Adrenal gland (tissue), 19 donors: ENCODE measurements around the gene MAP2K1. TPM values are rescaled to one million over a fixed set of nuclear protein-coding genes. Genes with fewer than 3 reads are reported as not detected.
"Not testable (repeated sequence)": the region's sequence is repeated elsewhere in the genome, so short reads cannot be mapped to it uniquely, and the experiment has no call there.

Source experiments
- DNase-seq, 7 donors: peaks; one replicate each; pipeline ENCODE4 v3.0.0-alpha.2; 2019 to 2020
- H3K27ac ChIP-seq, 5 donors: fragments of 200-600 bp; sonication (generic) in 4 of 5; 1 replicate in 3 of 5; 2 replicates in 2 of 5; pipeline versions ENCODE4 v1.5.1 to v1.8.0; 2016 to 2020; ENCODE audit warnings: mild to moderate bottlenecking in 1 of 5
- H3K27me3 ChIP-seq: fragments of 200-600 bp; 2 replicates; pipeline ENCODE4 v1.8.0; 2021
- H3K36me3 ChIP-seq, 2 donors: fragments of 200-600 bp; replicated peaks in 1 of 2; 1 replicate in 1 of 2; 2 replicates in 1 of 2; pipeline versions ENCODE4 v1.5.1 to v1.8.0; 2018 to 2022
- H3K4me1 ChIP-seq, 2 donors: fragments of 200-600 bp; replicated peaks in 1 of 2; 1 replicate in 1 of 2; 2 replicates in 1 of 2; pipeline versions ENCODE4 v1.5.1 to v1.8.0; 2018 to 2021
- H3K4me3 ChIP-seq, 4 donors: fragments of 200-600 bp; sonication (generic) in 3 of 4; one replicate each; pipeline ENCODE4 v1.5.1; 2016 to 2018
- H3K9me3 ChIP-seq, 3 donors: fragments of 200-600 bp; sonication (generic) in 1 of 3; replicated peaks in 1 of 3; 1 replicate in 2 of 3; 2 replicates in 1 of 3; pipeline versions ENCODE4 v1.5.1 to v1.8.0; 2016 to 2021
- CTCF ChIP-seq, 6 experiments: fragments of 450-650 bp in 4 of 6; fragments of 200-600 bp in 2 of 6; sonication (generic) in 1 of 6; IDR thresholded peaks; 1 replicate in 5 of 6; 2 replicates in 1 of 6; pipeline versions ENCODE4 v1.5.1 to v1.8.0; 2016 to 2021; ENCODE audit warnings: antibody characterized with exemption in 6 of 6, mild to moderate bottlenecking in 2 of 6, moderate library complexity in 1 of 6
- POLR2A ChIP-seq, 2 donors: fragments of 450-650 bp; IDR thresholded peaks; one replicate each; pipeline ENCODE4 v1.6.1; 2017; ENCODE audit warnings: antibody characterized with exemption in 2 of 2, mild to moderate bottlenecking in 2 of 2, moderate library complexity in 1 of 2
- WGBS, 4 donors: extraction: QIAGEN DNeasy Blood & Tissue Kit in 2 of 4; methylation state at CpG; one replicate each; pipeline versions ENCODE4 v1.1.5 to v1.1.7; 2013 to 2017; 5-methylcytosine and 5-hydroxymethylcytosine counted together
- intact Hi-C, 2 donors: fragments of 100-400 bp; cut with DNase I; formaldehyde crosslinking; loops; one replicate each; pipeline versions ENCODE4 v1.14.1 to v1.15.0; 2022 to 2023
- long read RNA-seq, 10 donors: library from polyadenylated mRNA in 3 of 10; unstranded in 2 of 10; stranded (forward) in 1 of 10; transcript quantifications; one replicate each; pipeline ENCODE4 v2.0.0 and lab custom pipeline, GENCODE V29; 2021 to 2026
- polyA plus RNA-seq, 3 donors: library from polyadenylated mRNA; stranded (reverse); fragments of 200-250 nt in 2 of 3; fragments of 350-450 nt in 1 of 3; fragmentation: Illumina TruSeq in 1 of 3; extraction: RNeasy Lipid Tissue Mini Kit (QIAGEN cat#74804) in 1 of 3; gene quantifications; one replicate each; pipeline ENCODE4 v1.2.3, GENCODE V29; 2013 to 2014
- total RNA-seq, 9 donors: library from RNA; depleted of rRNA in 4 of 9; stranded (reverse); fragments of >200 nt in 4 of 9; fragments of 120-200 nt in 1 of 9; fragmentation: NEBNext Ultra II Directional in 1 of 9; extraction: Animal tissue kit (Norgen Biotek cat#: 25700) in 1 of 9; gene quantifications; one replicate each; pipeline versions ENCODE4 v1.1.0 to v1.2.4, GENCODE V29; 2013 to 2023
- donor health status: healthy with polysubstance abuse.
- donor health status: Bipolar disorder and iron deficiency.
- donor health status: DM: yes; HTN: yes; CAD: no.
- donor health status: DM: no; HTN: no; CAD: no.
- donor health status: DM: no; HTN: no; CAD: no.
- donor health status: DM: yes; HTN: yes; CAD: no.

The MAP2K1 gene
- total RNA-seq, result 10 to 100 TPM; 39.5 to 60.0 (median 46.1) TPM
- 10 to 100 TPM; 14.0 to 49.3 (median 14.3) TPM for polyA plus RNA-seq
- long read RNA-seq, donor 1, transcript MAP2K1-201 (11 exons, 3,410 nt), result major isoform, 18 of 109 reads
- long read RNA-seq, donor 1, partial matches to known transcripts, result 68 of 109 reads
- long read RNA-seq, donor 1, other reads (novel, unspliced or antisense), result 23 of 109 reads
- long read RNA-seq, donor 2, transcript MAP2K1-201 (11 exons, 3,410 nt), result major isoform, 5 of 54 reads
- long read RNA-seq, donor 2, partial matches to known transcripts, result 41 of 54 reads
- long read RNA-seq, donor 2, other reads (novel, unspliced or antisense), result 8 of 54 reads
- long read RNA-seq, donor 3, transcript MAP2K1-201 (11 exons, 3,410 nt), result major isoform, 8 of 79 reads
- long read RNA-seq, donor 3, partial matches to known transcripts, result 71 of 79 reads
- long read RNA-seq, donor 3, other reads (novel, unspliced or antisense), result 0 of 79 reads
- long read RNA-seq, donor 4, partial matches to known transcripts, result 1 of 5 reads
- long read RNA-seq, donor 4, other reads (novel, unspliced or antisense), result 3 of 5 reads
- long read RNA-seq, donor 5, transcript MAP2K1-201 (11 exons, 3,410 nt), result major isoform, 131 of 144 reads
- long read RNA-seq, donor 5, partial matches to known transcripts, result 4 of 144 reads
- long read RNA-seq, donor 5, other reads (novel, unspliced or antisense), result 9 of 144 reads
- long read RNA-seq, donor 6, partial matches to known transcripts, result 8 of 9 reads
- long read RNA-seq, donor 6, other reads (novel, unspliced or antisense), result 1 of 9 reads
- long read RNA-seq, donor 7, transcript MAP2K1-201 (11 exons, 3,410 nt), result major isoform, 7 of 66 reads
- long read RNA-seq, donor 7, partial matches to known transcripts, result 59 of 66 reads
- long read RNA-seq, donor 7, other reads (novel, unspliced or antisense), result 0 of 66 reads
- long read RNA-seq, donor 8, transcript MAP2K1-201 (11 exons, 3,410 nt), result major isoform, 18 of 2,281 reads
- long read RNA-seq, donor 8, partial matches to known transcripts, result 1,264 of 2,281 reads
- long read RNA-seq, donor 8, other reads (novel, unspliced or antisense), result 999 of 2,281 reads
- long read RNA-seq, donor 9, partial matches to known transcripts, result 1,141 of 1,231 reads
- long read RNA-seq, donor 9, other reads (novel, unspliced or antisense), result 88 of 1,231 reads
- long read RNA-seq, donor 10, transcript MAP2K1-201 (11 exons, 3,410 nt), result major isoform, 7 of 180 reads
- long read RNA-seq, donor 10, partial matches to known transcripts, result 161 of 180 reads
- long read RNA-seq, donor 10, other reads (novel, unspliced or antisense), result 12 of 180 reads

- Histone ChIP-seq H3K36me3 (no peaks in the 10 kb centered on the region), H3K9me3 (no peaks in the 10 kb centered on the region), H3K27ac (peak within 1 kb of the TSS; percentile 48 to 97 (median 94)), H3K4me1 (peaks cover 8 to 21% of the 10 kb centered on the region in 2 donors), H3K27me3 (no peaks in the 10 kb centered on the region), H3K4me3 (peak within 1 kb of the TSS; percentile 3 to 93 (median 37))
- intact Hi-C loops, result loop anchor here (5.0 kb wide), 1 partner anchor 111 kb away; the partner anchor contains the start of gene SNAPC5 (in 2 of the 2)
- TF ChIP-seq POLR2A (IDR thresholded peaks at IDR 0.05), result peak; percentile 29 to 83
- TF ChIP-seq CTCF (IDR thresholded peaks at IDR 0.05), result peak; percentile 35 to 67 (median 60)
- 4 to 7% (median 6%) methylated on average over 35 to 69 of the region's 69 CpGs for WGBS, 4 donors
- DNase-seq, result peak; percentile 98 to 99 (median 99)
Observed at GRCh38 chr15:66386204-66387123, at the start of gene MAP2K1. Gene MAP2K1 (plus strand): TSS chr15:66386912. CDS start chr15:66387348, 436 bp downstream.

GRCh38 chr15:66348530-66348929, 38.2 kb upstream of the MAP2K1 start:
- H3K27ac ChIP-seq, H3K27me3 ChIP-seq, H3K4me3 ChIP-seq, intact Hi-C loops, H3K9me3 ChIP-seq, H3K4me1 ChIP-seq: not testable (repeated sequence)
- WGBS, 4 donors, result 45 to 58% (median 50%) methylated on average over 5 of the region's 5 CpGs
- DNase-seq, result peak in 3 of 7 donors; percentile 13 to 42 (median 21)
- peaks cover 0 to 16% of the 10 kb centered on the region in 2 donors for H3K36me3 ChIP-seq

- H3K4me1 ChIP-seq, result peaks cover 0 to 4% of the 10 kb centered on the region in 2 donors
- TF ChIP-seq POLR2A (IDR thresholded peaks at IDR 0.05) (no peak), CTCF (IDR thresholded peaks at IDR 0.05) (no peak)
- H3K27me3 ChIP-seq, result no peaks in the 10 kb centered on the region
- H3K36me3 ChIP-seq, result no peaks in the 10 kb centered on the region
- no peaks in the 10 kb centered on the region for H3K9me3 ChIP-seq
- peak overlapping the region in 3 of 4 donors; percentile 53 to 64 (median 58) for H3K4me3 ChIP-seq
- peak overlapping the region in 4 of 5 donors; percentile 27 to 79 (median 68) for H3K27ac ChIP-seq
- 2 to 7% (median 5%) methylated on average over 12 of the region's 12 CpGs for WGBS, 4 donors
- DNase-seq, result no peak
- intact Hi-C loops, result no loop called here
Observed at GRCh38 chr15:66356077-66356358, 30.7 kb upstream of the MAP2K1 start.
